HEK293T (cell line): Measurements from ENCODE around the gene RAPGEF1.

Experiments used
- FOXA1 ChIP-seq: fragments of 450-650 bp; IDR thresholded peaks from 2 replicates; pipeline ENCODE4 v1.6.1; 2016; ENCODE audit warnings: mild to moderate bottlenecking
- FOXK2 ChIP-seq: fragments of 450-650 bp; IDR thresholded peaks from 2 replicates; pipeline ENCODE4 v1.6.1; 2016; ENCODE audit warnings: mild to moderate bottlenecking
- FOXM1 ChIP-seq: fragments of 450-650 bp; IDR thresholded peaks from 2 replicates; pipeline ENCODE4 v1.6.1; 2017; ENCODE audit warnings: mild to moderate bottlenecking, borderline replicate concordance
- SP1 ChIP-seq: fragments of 450-650 bp; IDR thresholded peaks from 2 replicates; pipeline ENCODE4 v1.6.1; 2017
- SUZ12 ChIP-seq: fragments of 450-650 bp; IDR thresholded peaks from 2 replicates; pipeline ENCODE4 v1.6.1; 2016; ENCODE audit warnings: mild to moderate bottlenecking
- ZNF384 ChIP-seq: fragments of 450-650 bp; IDR thresholded peaks from 2 replicates; pipeline ENCODE4 v1.6.1; 2016

DNA sequence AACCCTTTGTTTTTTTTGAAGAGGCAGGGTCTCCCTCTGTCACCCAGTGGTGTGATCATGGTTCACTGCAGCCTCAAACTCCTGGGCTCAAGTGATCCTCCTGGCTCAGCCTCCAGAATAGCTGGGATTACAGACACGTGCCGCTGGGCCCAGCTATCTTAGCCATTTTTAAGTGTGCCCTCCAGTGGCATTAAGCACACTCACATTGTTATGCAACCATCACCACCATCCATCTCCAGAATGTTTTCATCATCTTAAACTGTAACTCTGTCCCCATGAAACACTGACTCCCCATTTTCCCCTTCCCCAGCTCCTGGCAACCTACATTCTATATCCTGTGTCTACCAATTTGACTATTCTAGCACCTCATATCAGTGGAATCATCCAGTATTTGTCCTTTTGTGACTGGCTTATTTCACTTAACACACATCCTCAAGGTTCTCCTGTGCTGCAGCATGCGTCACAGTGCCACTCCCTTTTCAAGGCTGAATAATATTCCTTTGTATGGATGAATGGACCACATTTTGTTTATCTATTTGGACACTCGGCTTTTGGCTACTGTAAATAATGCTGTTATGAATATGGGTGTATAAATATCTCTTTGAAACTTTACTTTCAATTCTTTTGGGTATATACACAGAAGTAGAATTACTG, 12.5 kb upstream of the RAPGEF1 start:
- TF ChIP-seq FOXM1 (no peak), FOXK2 (no peak), SUZ12 (no peak), SP1 (no peak), ZNF384 (no peak), FOXA1 (no peak)
